WERI-Rb-1 (cell line): ENCODE data around the gene KRT83.

Source experiments
- DNase-seq: peaks from one replicate; pipeline ENCODE4 v3.0.0-alpha.2; 2020
- H3K27ac ChIP-seq: fragments of 250-450 bp; sonication (Bioruptor Pico); 2 replicates; pipeline ENCODE4 v1.5.1; 2020; ENCODE audit warnings: mild to moderate bottlenecking, moderate library complexity
- H3K27me3 ChIP-seq: fragments of 250-450 bp; sonication (Bioruptor Pico); 2 replicates; pipeline ENCODE4 v1.5.1; 2021; ENCODE audit warnings: mild to moderate bottlenecking, low read depth, moderate library complexity; ENCODE audit not compliant: insufficient read depth, severe bottlenecking
- H3K36me3 ChIP-seq: fragments of 250-450 bp; sonication (Bioruptor Pico); 2 replicates; pipeline ENCODE4 v1.5.1; 2020; ENCODE audit warnings: mild to moderate bottlenecking, moderate library complexity
- H3K4me3 ChIP-seq: 2 replicates; pipeline ENCODE4 v1.5.1; 2011; ENCODE audit warnings: low read depth, mild to moderate bottlenecking, control low read depth, low read length
- H3K9me3 ChIP-seq: fragments of 250-450 bp; sonication (Bioruptor Pico); 2 replicates; pipeline ENCODE4 v1.5.1; 2021; ENCODE audit warnings: mild to moderate bottlenecking, moderate library complexity; ENCODE audit not compliant: severe bottlenecking
- TF ChIP-seq, protein P1 (sequence below): IDR thresholded peaks from 2 replicates; pipeline ENCODE4 v1.5.1; 2011; ENCODE audit warnings: low read depth, mild to moderate bottlenecking, control low read depth, inconsistent platforms, low read length

KRT83 gene

GRCh38 chr12:52361553-52361952 lies 40.4 kb upstream of the KRT83 start:
- TF ChIP-seq, protein P1, sequence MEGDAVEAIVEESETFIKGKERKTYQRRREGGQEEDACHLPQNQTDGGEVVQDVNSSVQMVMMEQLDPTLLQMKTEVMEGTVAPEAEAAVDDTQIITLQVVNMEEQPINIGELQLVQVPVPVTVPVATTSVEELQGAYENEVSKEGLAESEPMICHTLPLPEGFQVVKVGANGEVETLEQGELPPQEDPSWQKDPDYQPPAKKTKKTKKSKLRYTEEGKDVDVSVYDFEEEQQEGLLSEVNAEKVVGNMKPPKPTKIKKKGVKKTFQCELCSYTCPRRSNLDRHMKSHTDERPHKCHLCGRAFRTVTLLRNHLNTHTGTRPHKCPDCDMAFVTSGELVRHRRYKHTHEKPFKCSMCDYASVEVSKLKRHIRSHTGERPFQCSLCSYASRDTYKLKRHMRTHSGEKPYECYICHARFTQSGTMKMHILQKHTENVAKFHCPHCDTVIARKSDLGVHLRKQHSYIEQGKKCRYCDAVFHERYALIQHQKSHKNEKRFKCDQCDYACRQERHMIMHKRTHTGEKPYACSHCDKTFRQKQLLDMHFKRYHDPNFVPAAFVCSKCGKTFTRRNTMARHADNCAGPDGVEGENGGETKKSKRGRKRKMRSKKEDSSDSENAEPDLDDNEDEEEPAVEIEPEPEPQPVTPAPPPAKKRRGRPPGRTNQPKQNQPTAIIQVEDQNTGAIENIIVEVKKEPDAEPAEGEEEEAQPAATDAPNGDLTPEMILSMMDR, result no peak
- no peaks in the 10 kb centered on the region for H3K36me3 ChIP-seq
- H3K9me3 ChIP-seq, result no peaks in the 10 kb centered on the region
- no peak overlapping the region for H3K4me3 ChIP-seq
- no peak overlapping the region for H3K27ac ChIP-seq
- peaks cover 6% of the 10 kb centered on the region for H3K27me3 ChIP-seq
- DNase-seq, result no peak

GRCh38 chr12:52360663-52361271 lies 39.6 kb upstream of the KRT83 start:
- no peak for DNase-seq
- TF ChIP-seq, protein P1, result no peak
- Histone ChIP-seq H3K9me3 (no peaks in the 10 kb centered on the region), H3K4me3 (no peak overlapping the region), H3K36me3 (no peaks in the 10 kb centered on the region), H3K27ac (no peak overlapping the region), H3K27me3 (peaks cover 6% of the 10 kb centered on the region)

GRCh38 chr12:52360106-52360662 lies 39.0 kb upstream of the KRT83 start:
- Histone ChIP-seq H3K9me3 (no peaks in the 10 kb centered on the region), H3K36me3 (no peaks in the 10 kb centered on the region), H3K4me3 (no peak overlapping the region), H3K27me3 (peaks cover 6% of the 10 kb centered on the region), H3K27ac (no peak overlapping the region)
- TF ChIP-seq, protein P1, result no peak
- no peak for DNase-seq

- TF ChIP-seq, protein P1, result no peak
- Histone ChIP-seq H3K36me3 (no peaks in the 10 kb centered on the region), H3K4me3 (no peak overlapping the region)
These were observed 38.4 kb upstream of the KRT83 start for GRCh38 chr12:52359621-52360061.

GRCh38 chr12:52358575-52359350 lies 37.6 kb upstream of the KRT83 start:
- Histone ChIP-seq H3K36me3 (no peaks in the 10 kb centered on the region), H3K4me3 (no peak overlapping the region), H3K27ac (no peak overlapping the region), H3K27me3 (no peaks in the 10 kb centered on the region), H3K9me3 (no peaks in the 10 kb centered on the region)
- TF ChIP-seq, protein P1, result no peak
- DNase-seq, result no peak

More at GRCh38 chr12:52359621-52360061, 38.4 kb upstream of the KRT83 start:
- Histone ChIP-seq H3K9me3 (no peaks in the 10 kb centered on the region), H3K27ac (no peak overlapping the region), H3K27me3 (peaks cover under 1% of the 10 kb centered on the region)
- no peak for DNase-seq
